GM21576 (cell line): ENCODE results near the gene CFAP410.
"Not testable (repeated sequence)": the region's sequence is repeated elsewhere in the genome, so short reads cannot be mapped to it uniquely, and the experiment has no call there.

Experiments
- ATAC-seq: cut with Tn5 transposase; IDR thresholded peaks from one replicate; pipeline ENCODE4 v1.9.1; 2021; ENCODE audit warnings: mild to moderate bottlenecking, moderate library complexity; ENCODE audit not compliant: unreplicated experiment

Gene CFAP410

DNA sequence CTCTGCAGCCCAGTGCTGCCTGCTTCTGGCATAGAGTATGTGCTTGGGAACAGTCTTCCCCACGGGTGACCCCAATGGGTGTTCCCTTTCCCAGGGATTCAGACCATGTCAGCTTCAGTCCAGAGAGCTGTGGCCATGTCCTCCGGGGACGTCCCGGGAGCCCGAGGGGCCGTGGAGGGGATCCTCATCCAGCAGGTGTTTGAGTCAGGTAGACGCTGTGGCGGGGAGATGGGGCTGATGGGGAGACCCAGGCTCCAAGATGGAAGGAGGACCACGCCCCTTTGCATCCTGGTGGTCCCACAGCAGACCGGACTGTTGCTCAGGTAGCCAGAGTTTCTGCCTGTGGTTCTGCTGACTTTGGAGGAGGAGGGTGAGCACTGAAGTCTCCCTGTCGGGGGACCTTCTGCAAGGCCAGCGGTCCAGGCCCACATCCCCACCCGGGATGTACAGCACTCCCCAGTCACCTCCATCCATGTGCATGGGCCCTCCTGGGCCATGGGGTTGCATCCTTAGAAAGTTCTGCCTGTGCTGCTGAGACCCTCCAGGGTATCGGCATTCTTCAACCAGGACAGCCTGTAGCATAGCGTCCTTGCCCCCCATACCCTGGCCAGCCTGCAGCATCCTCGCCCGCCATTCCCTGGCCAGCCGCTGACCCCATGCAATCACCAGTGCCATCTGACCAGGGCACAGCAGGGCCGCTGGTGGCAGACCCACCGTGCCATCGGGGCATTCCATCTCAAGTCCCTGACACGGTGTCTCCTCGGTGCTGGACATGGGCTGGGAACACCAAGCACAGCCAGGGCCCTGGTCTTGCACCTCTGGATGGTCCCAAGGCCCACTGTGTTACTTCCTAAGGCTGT lies 50.7 kb downstream of the CFAP410 start:
- ATAC-seq: no peak

DNA sequence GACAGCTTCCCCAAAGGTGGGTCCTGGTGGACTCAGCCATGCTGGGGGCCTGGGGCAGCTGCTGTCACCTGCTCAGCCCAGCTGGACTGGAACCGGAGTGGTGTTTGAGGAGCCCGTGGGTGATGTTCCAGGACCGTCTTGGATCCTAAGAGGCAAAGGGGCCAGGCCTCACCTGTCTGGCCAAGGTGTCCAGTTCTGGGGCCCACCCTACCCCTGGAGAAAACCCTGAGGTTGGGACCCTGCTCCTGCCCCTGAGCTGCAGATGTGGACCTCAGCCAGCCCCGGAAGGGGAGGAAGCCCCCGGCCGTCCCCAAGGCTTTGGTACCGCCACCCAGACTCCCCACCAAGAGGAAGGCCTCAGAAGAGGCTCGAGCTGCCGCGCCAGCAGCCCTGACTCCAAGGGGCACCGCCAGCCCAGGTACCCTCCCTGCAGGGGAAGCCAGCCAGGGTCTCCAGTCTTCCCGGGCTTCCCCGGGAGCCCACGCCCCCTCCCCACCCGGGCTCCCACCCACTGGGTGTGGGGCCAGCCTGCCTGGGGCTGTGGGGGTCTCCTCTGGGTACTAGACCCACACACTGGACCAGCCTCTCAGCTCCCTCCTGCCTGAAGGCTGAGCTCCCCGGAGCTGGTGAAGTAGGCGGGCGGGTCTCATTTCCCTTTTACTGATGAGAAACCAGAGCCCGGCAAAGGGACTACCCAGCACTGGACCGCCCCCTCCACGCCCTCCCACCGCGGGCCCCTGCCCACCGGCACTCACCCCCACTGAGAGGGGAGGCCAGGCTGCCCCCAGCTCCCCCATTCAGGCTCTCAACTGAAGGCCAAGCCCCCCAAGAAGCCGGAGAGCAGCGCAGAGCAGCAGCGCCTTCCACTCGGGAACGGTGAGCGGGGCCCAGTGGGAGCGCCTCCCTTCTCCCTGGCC lies 52.2 kb downstream of the CFAP410 start:
- no peak for ATAC-seq

DNA sequence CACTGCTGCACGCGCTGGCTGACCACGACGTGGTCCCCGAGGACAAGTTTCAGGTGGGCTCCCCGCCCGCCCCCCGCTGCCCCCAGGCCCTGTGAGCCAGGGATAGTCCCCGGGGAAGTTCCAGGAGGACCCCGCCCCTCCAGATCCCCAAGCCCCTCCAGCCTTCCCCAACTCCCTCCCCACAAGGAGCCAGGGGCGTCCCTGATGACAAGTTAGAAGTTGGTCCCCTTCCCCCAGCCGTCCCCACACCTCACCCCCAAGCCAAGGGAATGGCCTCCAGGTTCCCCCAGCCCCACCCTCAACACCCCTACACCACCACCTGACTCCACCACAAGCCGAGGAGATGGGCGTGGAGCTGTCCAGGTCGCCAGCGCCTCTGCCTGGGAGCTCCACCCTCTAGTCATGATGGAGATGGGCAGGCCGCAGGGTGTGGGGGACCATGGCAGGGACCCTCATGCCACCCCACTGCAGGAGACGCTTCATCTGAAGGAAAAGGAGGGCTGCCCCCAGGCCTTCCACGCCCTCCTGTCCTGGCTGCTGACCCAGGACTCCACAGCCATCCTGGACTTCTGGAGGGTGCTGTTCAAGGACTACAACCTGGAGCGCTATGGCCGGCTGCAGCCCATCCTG lies 53.0 kb downstream of the CFAP410 start:
- no peak for ATAC-seq

DNA sequence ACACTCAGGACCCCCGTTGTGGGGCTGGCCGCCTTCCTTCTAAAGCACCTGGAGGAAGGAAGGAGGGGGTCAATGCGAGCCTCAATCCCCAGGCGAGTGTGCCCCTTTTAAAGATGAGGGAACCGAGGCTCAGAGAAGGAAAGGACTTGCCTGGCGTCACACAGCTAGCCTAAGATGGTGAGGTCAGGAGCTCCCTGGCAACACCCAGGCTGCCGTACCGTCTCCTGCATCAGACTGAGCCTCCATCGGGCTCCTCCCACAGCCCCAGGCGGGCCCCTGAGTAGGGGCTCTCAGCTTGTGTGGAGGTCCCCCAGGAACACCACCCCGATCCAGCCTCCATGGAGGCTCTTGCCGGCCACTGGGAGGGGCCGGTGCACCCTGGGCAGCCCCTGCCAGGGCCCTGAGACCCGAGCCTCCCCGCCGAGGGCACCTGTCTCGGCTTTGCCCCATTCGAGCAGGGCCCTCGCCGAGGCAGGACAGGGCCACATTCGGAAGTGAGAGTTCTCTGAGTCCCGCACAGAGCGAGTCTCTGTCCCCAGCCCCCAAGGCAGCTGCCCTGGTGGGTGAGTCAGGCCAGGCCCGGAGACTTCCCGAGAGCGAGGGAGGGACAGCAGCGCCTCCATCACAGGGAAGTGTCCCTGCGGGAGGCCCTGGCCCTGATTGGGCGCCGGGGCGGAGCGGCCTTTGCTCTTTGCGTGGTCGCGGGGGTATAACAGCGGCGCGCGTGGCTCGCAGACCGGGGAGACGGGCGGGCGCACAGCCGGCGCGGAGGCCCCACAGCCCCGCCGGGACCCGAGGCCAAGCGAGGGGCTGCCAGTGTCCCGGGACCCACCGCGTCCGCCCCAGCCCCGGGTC lies 53.8 kb downstream of the CFAP410 start, which contains the start of gene AIRE:
TSS of gene AIRE (plus strand) at position 739 of the 855 bp plus-strand sequence. CDS start 131 bp downstream, outside the sequence.
- no peak for ATAC-seq

DNA sequence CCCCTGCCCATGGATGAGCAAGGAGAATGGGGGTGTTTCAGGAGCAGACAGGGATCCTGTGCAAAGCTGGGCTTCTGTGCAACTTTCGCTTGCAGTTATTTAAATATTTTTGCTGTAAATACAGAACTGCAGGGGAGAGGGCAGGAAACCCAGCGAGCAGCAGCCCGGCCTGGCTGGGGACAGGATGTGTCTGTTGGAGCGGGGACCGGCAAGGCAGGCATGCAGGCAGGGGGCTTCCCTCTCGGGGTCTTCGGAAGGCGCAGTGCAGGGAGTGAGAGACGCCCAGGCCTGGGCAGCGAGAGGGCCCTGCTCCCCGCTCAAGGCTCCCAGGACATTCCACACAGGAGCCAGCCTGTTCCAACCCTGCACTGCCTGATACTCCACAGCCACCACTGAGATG lies 55.2 kb downstream of the CFAP410 start:
- ATAC-seq: no peak

DNA sequence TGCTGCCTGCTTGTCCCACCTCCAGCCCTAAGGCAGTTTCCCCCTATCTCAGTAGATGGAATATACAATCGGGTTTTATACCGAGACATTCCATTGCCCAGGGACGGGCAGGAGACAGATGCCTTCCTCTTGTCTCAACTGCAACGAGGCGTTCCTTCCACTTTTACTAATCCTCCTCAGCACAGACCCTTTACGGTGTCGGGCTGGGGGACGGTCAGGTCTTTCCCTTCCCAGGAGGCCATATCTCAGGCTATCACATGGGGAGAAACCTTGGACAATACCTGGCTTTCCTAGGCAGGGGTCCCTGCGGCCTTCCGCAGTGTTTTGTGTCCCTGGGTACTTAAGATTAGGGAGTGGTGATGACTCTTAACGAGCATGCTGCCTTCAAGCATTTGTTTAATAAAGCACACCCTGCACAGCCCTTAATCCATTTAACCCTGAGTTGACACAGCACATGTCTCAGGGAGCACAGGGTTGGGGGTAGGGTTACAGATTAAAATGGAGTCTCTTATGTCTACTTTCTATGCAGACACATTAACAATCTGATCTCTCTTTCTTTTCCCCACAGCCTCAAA lies 55.9 kb downstream of the CFAP410 start:
- ATAC-seq: not testable (repeated sequence)

DNA sequence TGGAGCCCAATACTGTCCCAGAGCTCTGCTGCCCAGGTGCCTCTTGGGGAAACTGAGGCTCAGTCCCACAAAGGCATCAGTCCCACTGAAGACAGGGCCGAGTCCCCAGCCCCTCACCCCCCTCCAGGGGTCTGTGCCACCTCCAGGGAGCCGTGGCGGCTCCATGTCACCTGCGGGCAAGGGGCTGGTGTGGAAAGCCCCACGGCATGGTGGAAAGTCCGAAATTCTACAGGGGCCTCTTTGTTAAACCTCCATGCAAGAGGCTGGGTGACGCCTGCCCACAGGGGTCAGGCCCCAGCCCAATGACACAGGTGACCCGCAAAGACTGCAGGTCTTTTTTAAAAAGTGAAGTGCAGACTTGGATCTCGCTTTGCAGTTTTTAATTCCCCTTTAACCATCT lies 56.8 kb downstream of the CFAP410 start:
- ATAC-seq: no peak

DNA sequence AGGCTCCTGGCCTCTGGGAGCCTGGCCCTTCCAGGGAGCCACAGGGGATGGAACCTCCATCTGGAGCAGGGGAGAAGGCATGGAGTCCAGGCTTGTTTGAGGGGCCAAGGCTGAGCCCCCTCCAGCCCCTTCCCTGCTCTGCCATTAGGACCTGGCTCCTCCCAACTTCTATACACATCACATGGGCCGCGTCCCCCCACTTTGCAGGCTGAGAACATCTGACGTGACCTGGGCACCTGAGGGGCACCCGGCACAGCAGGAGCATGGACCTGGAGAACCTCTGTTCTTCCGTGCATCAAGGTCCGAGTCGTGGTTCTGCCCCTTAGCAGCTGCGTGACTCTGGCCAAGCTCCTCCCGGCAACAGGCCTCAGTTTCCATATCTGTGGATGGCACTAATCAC lies 57.4 kb downstream of the CFAP410 start:
- ATAC-seq: no peak

DNA sequence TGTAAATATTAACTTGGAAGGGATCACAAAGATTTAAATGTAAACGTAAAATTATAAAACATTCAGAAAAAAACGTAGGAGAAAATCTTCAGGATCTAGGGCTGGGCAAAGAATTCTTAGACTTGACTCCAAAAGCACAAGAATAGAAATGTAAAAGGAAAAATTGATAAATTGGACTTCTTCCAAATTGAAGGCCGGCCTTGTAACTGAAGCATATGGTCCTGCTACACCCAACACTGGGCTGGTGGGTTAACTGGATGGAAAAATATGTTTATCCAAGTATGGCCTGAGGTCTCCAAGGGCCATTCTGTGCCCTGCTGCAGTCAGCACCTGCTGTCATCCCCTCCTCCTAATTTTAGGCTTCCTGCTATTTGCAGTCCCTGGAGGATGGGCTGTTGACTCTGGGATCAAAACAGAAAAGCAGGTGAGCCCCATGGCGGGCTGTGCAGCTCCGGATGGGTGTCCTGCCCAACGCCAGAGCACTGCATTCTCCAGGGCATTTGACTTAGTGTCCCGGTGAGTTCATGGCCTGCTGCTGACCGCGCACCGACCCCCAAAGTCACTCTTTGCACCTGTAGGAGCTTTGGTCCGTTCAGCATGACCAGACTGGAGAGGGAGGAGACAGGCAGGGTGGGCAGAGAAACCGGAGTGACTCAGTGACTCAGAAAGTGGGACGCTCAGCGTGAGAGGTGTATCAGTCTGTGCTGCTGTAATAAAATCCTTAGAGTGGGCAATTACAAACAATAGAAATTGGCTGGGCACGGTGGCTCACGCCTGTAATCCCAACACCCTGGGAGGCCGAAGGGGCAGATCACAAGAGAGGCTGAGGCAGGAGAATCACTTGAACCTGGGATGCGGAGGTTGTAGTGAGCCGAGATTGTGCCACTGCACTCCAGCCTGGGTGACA lies 59.6 kb downstream of the CFAP410 start:
- no peak for ATAC-seq
